Prostate gland (tissue), 2 donors: ENCODE data around the gene CCDC86.

Experiments
- POLR2A ChIP-seq: fragments of 450-650 bp; IDR thresholded peaks from one replicate; pipeline ENCODE4 v1.6.1; 2016; ENCODE audit warnings: antibody characterized with exemption, mild to moderate bottlenecking
- POLR2AphosphoS5 ChIP-seq: sonication (generic); formaldehyde crosslinking; IDR thresholded peaks from one replicate; pipeline ENCODE4 v1.6.1; 2017; ENCODE audit warnings: antibody characterized with exemption
- TF ChIP-seq, protein P1 (sequence below), 4 experiments: fragments of 200-600 bp in 2 of 4; fragments of 450-650 bp in 2 of 4; sonication (generic) in 2 of 4; IDR thresholded peaks; 1 replicate in 3 of 4; 2 replicates in 1 of 4; pipeline ENCODE4 v1.5.1; 2016 to 2019; ENCODE audit warnings: antibody characterized with exemption in 4 of 4, mild to moderate bottlenecking in 2 of 4, moderate library complexity in 2 of 4

DNA sequence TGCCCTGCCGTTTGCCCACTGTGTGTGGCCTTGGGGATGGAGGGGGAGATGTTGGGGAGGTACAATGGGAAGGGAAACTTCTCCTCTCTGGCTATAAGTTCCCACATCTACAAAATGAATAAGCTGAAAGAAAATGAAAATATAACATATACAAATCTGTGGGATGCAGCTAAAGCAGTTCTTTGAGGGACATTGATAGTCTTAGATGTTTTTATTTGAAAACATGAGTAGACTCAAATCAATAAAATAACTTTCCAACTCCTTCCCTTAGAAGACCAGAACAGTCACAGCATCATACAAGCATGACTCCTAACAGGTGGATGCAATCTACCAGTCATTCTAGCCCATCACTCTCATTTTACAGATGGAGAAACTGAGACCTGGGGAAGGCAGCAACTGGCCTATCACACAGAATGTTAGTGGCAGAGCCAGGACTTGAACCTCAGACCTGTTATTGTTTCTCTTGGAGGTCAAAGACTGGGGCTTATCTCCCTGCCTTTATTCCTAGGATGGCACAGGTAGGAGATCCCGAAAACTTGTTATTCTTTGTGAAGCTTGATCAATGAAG is 25.2 kb upstream of the CCDC86 start:
- TF ChIP-seq POLR2A (no peak), POLR2AphosphoS5 (no peak)
- TF ChIP-seq, protein P1, sequence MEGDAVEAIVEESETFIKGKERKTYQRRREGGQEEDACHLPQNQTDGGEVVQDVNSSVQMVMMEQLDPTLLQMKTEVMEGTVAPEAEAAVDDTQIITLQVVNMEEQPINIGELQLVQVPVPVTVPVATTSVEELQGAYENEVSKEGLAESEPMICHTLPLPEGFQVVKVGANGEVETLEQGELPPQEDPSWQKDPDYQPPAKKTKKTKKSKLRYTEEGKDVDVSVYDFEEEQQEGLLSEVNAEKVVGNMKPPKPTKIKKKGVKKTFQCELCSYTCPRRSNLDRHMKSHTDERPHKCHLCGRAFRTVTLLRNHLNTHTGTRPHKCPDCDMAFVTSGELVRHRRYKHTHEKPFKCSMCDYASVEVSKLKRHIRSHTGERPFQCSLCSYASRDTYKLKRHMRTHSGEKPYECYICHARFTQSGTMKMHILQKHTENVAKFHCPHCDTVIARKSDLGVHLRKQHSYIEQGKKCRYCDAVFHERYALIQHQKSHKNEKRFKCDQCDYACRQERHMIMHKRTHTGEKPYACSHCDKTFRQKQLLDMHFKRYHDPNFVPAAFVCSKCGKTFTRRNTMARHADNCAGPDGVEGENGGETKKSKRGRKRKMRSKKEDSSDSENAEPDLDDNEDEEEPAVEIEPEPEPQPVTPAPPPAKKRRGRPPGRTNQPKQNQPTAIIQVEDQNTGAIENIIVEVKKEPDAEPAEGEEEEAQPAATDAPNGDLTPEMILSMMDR (IDR thresholded peaks at IDR 0.05), result no peak
